ENCODE measurements around the gene HSPA8.

HSPA8 gene

DNA sequence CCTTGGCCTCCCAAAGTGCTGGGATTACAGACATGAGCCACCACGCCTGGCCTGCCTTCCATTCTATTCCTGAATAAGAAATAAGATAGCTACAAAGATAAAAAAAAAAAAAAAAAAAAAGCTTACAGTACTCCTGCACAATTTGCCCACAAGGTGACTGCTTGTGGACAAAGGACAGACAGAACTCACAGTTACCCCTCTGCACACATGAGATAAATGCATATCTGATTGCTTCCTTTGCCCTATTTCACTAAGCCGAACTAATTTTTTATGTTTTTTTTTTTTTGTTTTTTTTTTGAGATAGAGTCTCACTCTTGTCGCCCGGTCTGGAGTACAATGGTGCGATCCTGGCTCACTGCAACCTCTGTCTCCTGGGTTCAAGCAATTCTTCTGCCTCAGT lies 23.6 kb upstream of the HSPA8 start:
- Histone ChIP-seq H3K4me3 (ENCODE audit: low read length) (no peak overlapping the region), H3K27me3 (ENCODE audit: control insufficient read depth, low read length) (peaks cover 3% of the 10 kb centered on the region; the same call in 1 of the 2 replicates), H3K79me2 (ENCODE audit: control insufficient read depth, low read length) (no peaks in the 10 kb centered on the region), H3F3A (ENCODE audit: control insufficient read depth, insufficient read depth) (no peaks in the 10 kb centered on the region), H3K4me2 (ENCODE audit: low read length) (no peak overlapping the region), H3K9me2 (replicated peaks; ENCODE audit: control insufficient read depth, low read length) (no peaks in the 10 kb centered on the region), H3K27ac (ENCODE audit: low read depth, low read length) (no peak overlapping the region), H3K9me3 (ENCODE audit: control insufficient read depth, insufficient read depth, low read length) (no peaks in the 10 kb centered on the region), H3K4me1 (ENCODE audit: control insufficient read depth, low read length) (no peaks in the 10 kb centered on the region), H4K20me1 (ENCODE audit: control insufficient read depth, insufficient read depth, low read depth, low read length) (no peaks in the 10 kb centered on the region), H3K36me3 (ENCODE audit: control insufficient read depth, low read length) (no peaks in the 10 kb centered on the region)
- TF ChIP-seq, protein P1, sequence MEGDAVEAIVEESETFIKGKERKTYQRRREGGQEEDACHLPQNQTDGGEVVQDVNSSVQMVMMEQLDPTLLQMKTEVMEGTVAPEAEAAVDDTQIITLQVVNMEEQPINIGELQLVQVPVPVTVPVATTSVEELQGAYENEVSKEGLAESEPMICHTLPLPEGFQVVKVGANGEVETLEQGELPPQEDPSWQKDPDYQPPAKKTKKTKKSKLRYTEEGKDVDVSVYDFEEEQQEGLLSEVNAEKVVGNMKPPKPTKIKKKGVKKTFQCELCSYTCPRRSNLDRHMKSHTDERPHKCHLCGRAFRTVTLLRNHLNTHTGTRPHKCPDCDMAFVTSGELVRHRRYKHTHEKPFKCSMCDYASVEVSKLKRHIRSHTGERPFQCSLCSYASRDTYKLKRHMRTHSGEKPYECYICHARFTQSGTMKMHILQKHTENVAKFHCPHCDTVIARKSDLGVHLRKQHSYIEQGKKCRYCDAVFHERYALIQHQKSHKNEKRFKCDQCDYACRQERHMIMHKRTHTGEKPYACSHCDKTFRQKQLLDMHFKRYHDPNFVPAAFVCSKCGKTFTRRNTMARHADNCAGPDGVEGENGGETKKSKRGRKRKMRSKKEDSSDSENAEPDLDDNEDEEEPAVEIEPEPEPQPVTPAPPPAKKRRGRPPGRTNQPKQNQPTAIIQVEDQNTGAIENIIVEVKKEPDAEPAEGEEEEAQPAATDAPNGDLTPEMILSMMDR (IDR thresholded peaks at IDR 0.05; ENCODE audit: low read depth, low read length, poor library complexity, severe bottlenecking), result no peak
- no peak for TF ChIP-seq EZH2phosphoT487 (IDR thresholded peaks at IDR 0.05; ENCODE audit: borderline replicate concordance, low read length)

DNA sequence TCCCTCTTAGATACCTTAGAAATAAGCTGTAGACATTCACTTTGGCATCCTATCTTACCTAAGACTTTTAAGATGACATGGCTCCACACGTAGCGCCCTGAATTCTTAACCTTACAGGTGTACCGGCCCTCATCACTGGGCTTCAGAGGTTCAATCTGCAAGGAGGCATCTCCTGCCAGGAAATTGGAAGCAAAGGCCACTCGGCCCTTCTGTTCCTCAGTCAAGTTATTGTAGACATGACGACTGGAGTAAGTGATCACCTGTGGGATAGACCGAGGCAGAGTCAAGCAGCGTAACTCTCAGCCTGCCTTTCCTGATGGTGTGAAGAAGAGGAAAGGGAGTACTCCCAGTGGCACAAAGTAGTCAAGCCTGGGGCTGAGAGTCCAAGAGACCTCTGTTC lies 22.5 kb upstream of the HSPA8 start:
- H3K36me3 ChIP-seq (ENCODE audit: control insufficient read depth, low read length), result no peaks in the 10 kb centered on the region
- H4K20me1 ChIP-seq (ENCODE audit: control insufficient read depth, insufficient read depth, low read depth, low read length), result no peaks in the 10 kb centered on the region
- no peak overlapping the region for H3K4me2 ChIP-seq (ENCODE audit: low read length)
- H3K79me2 ChIP-seq (ENCODE audit: control insufficient read depth, low read length), result no peaks in the 10 kb centered on the region
- TF ChIP-seq EZH2phosphoT487 (IDR thresholded peaks at IDR 0.05; ENCODE audit: borderline replicate concordance, low read length), result no peak
- TF ChIP-seq, protein P1 (IDR thresholded peaks at IDR 0.05; ENCODE audit: low read depth, low read length, poor library complexity, severe bottlenecking), result no peak
- no peaks in the 10 kb centered on the region for H3K4me1 ChIP-seq (ENCODE audit: control insufficient read depth, low read length)
- H3F3A ChIP-seq (ENCODE audit: control insufficient read depth, insufficient read depth), result no peaks in the 10 kb centered on the region
- no peaks in the 10 kb centered on the region for H3K9me2 ChIP-seq (replicated peaks; ENCODE audit: control insufficient read depth, low read length)
- no peak overlapping the region for H3K4me3 ChIP-seq (ENCODE audit: low read length)
- peaks cover 3% of the 10 kb centered on the region; the same call in 1 of the 2 replicates for H3K27me3 ChIP-seq (ENCODE audit: control insufficient read depth, low read length)
- no peak overlapping the region for H3K27ac ChIP-seq (ENCODE audit: low read depth, low read length)
- no peaks in the 10 kb centered on the region for H3K9me3 ChIP-seq (ENCODE audit: control insufficient read depth, insufficient read depth, low read length)

DNA sequence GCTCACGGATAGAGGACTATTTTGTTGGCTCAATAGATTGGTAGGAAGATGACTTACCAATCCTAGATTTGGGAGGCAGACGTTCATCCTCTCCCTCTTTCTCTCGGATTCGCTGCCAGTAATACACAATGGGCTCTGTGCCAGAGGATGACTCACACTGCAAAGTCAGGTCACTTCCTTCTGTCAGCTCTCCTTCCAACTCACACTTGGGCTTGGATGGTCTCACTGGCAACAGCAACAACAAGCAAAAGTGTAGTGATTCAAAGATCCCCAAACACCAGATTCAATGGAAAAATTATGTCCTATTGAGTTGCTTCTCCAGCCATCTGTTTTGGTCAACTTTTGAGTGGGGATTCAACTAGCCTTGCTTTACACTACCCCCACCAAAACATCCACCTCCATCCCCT lies 21.7 kb upstream of the HSPA8 start:
- no peak for TF ChIP-seq EZH2phosphoT487 (IDR thresholded peaks at IDR 0.05; ENCODE audit: borderline replicate concordance, low read length)
- TF ChIP-seq, protein P1 (IDR thresholded peaks at IDR 0.05; ENCODE audit: low read depth, low read length, poor library complexity, severe bottlenecking), result no peak
- Histone ChIP-seq H3K4me3 (ENCODE audit: low read length) (no peak overlapping the region), H3K9me3 (ENCODE audit: control insufficient read depth, insufficient read depth, low read length) (no peaks in the 10 kb centered on the region), H3K36me3 (ENCODE audit: control insufficient read depth, low read length) (no peaks in the 10 kb centered on the region), H4K20me1 (ENCODE audit: control insufficient read depth, insufficient read depth, low read depth, low read length) (no peaks in the 10 kb centered on the region), H3K4me2 (ENCODE audit: low read length) (no peak overlapping the region), H3F3A (ENCODE audit: control insufficient read depth, insufficient read depth) (no peaks in the 10 kb centered on the region), H3K79me2 (ENCODE audit: control insufficient read depth, low read length) (no peaks in the 10 kb centered on the region), H3K27ac (ENCODE audit: low read depth, low read length) (no peak overlapping the region), H3K4me1 (ENCODE audit: control insufficient read depth, low read length) (no peaks in the 10 kb centered on the region), H3K9me2 (replicated peaks; ENCODE audit: control insufficient read depth, low read length) (no peaks in the 10 kb centered on the region), H3K27me3 (ENCODE audit: control insufficient read depth, low read length) (peaks cover 3% of the 10 kb centered on the region; the same call in 1 of the 2 replicates)
